GM12892 (cell line): ENCODE results near the gene APOD.
"Not testable (repeated sequence)": the region's sequence is repeated elsewhere in the genome, so short reads cannot be mapped to it uniquely, and the experiment has no call there.

ENCODE experiments used
- POLR2A ChIP-seq: IDR thresholded peaks from 2 replicates; pipeline ENCODE4 v1.6.1; 2011; ENCODE audit warnings: low read depth, low read length, control low read depth
- POLR2AphosphoS5 ChIP-seq: IDR thresholded peaks from 2 replicates; pipeline ENCODE4 v1.6.1; 2011; ENCODE audit warnings: low read depth, low read length, control low read depth
- TAF1 ChIP-seq: IDR thresholded peaks from 2 replicates; pipeline ENCODE4 v1.6.1; 2011; ENCODE audit warnings: low read depth, mild to moderate bottlenecking, control low read depth, low read length, borderline replicate concordance

DNA sequence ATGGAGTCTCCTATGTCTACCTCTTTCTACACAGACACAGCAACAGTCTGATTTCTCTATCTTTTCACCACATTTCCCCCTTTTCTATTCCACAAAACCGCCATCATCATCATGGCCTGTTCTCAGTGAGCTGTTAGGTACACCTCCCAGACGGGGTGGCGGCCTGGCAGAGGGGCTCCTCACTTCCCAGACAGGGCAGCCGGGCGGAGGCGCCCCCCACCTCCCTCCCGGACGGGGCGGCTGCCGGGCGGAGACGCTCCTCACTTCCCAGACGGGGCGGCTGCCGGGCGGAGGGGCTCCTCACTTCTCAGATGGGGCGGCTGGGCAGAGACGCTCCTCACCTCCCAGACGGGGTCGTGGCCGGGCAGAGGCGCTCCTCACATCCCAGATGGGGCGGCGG, 15.8 kb upstream of the APOD start:
- not testable (repeated sequence) for TF ChIP-seq POLR2AphosphoS5, POLR2A, TAF1
